ENCODE measurements around the gene TSR3.

DNA sequence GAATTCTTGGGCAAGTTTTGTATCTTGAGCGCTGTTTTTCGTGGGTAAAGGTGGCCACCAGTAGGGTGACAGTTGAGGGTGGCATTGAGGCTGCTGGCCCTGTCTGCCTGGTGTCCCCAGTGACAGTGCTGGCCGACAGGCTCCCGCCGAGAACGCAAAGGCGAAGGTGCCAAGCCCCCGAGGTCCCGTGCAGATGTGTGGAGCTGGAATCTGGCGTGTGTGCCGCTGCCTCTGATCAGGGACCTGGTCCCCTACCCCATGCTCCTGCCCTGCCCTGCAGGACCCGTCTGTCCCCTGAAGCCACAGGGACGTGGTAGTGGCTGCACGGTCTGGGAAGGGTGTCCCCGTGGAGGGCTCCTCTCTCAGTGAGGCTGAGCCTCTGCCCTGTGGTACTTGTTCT, 38.8 kb downstream of the TSR3 start:
- TF ChIP-seq, protein P1, sequence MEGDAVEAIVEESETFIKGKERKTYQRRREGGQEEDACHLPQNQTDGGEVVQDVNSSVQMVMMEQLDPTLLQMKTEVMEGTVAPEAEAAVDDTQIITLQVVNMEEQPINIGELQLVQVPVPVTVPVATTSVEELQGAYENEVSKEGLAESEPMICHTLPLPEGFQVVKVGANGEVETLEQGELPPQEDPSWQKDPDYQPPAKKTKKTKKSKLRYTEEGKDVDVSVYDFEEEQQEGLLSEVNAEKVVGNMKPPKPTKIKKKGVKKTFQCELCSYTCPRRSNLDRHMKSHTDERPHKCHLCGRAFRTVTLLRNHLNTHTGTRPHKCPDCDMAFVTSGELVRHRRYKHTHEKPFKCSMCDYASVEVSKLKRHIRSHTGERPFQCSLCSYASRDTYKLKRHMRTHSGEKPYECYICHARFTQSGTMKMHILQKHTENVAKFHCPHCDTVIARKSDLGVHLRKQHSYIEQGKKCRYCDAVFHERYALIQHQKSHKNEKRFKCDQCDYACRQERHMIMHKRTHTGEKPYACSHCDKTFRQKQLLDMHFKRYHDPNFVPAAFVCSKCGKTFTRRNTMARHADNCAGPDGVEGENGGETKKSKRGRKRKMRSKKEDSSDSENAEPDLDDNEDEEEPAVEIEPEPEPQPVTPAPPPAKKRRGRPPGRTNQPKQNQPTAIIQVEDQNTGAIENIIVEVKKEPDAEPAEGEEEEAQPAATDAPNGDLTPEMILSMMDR (IDR thresholded peaks at IDR 0.05): no peak
- TF ChIP-seq POLR2A (IDR thresholded peaks at IDR 0.05) (no peak), POLR2AphosphoS5 (IDR thresholded peaks at IDR 0.05; ENCODE audit: insufficient read depth in 1 of 2, low read depth in 1 of 2) (no peak)
